Fibroblast of mammary gland (primary cell): ENCODE data around the gene AP5Z1.
"Not testable (repeated sequence)": the region's sequence is repeated elsewhere in the genome, so short reads cannot be mapped to it uniquely, and the experiment has no call there.

Experiments used
- DNase-seq: peaks from one replicate; pipeline ENCODE4 v3.0.0-alpha.2; 2010; ENCODE audit warnings: low read depth
- H3K4me3 ChIP-seq: 2 replicates; pipeline ENCODE4 v1.5.1; 2011; ENCODE audit warnings: low read depth, mild to moderate bottlenecking, low read length, moderate library complexity; ENCODE audit not compliant: control insufficient read depth
- TF ChIP-seq, protein P1 (sequence below): conservative IDR thresholded peaks from 2 replicates; pipeline ENCODE4 v1.5.1; 2011; ENCODE audit warnings: low read depth, low read length, inconsistent platforms; ENCODE audit not compliant: control insufficient read depth, insufficient read depth

AP5Z1 gene

DNA sequence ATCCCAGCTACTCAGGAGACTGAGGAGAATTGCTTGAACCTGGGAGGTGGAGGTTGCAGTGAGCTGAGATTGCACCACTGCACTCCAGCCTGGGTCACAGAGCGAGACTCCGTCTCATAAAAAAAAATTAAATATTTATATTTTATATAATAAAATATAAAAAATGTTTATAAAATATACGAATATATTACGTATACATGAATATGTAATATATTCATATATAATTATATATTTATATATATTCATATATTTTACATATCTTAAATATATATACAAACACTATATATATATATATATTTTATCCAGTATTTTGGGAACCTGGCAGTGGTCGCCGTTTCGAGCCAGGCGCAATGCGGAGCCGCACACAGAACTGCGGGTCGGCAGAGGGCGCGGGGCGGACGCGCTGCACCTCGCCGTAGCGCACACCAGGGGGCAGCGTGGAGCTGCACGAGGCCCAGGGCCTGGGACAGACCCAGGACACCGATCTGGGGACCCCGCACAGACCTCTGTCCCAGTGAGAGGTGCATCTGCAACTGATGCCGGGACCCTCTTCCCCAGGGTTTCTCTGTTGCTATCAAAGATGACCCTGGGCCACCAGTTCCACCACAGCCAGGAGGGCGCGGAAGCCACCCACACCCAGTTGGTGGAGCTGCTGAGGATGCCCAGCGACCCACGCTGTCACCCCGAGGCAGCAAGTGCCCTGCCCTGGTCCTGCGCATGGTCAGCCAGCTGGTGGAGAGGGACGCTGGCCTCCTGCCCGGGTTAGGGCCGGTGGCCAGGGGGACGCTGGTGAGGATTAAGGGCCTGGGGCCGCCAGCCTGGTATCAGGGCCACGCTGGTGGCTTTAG, 22.7 kb downstream of the AP5Z1 start:
- TF ChIP-seq, protein P1, sequence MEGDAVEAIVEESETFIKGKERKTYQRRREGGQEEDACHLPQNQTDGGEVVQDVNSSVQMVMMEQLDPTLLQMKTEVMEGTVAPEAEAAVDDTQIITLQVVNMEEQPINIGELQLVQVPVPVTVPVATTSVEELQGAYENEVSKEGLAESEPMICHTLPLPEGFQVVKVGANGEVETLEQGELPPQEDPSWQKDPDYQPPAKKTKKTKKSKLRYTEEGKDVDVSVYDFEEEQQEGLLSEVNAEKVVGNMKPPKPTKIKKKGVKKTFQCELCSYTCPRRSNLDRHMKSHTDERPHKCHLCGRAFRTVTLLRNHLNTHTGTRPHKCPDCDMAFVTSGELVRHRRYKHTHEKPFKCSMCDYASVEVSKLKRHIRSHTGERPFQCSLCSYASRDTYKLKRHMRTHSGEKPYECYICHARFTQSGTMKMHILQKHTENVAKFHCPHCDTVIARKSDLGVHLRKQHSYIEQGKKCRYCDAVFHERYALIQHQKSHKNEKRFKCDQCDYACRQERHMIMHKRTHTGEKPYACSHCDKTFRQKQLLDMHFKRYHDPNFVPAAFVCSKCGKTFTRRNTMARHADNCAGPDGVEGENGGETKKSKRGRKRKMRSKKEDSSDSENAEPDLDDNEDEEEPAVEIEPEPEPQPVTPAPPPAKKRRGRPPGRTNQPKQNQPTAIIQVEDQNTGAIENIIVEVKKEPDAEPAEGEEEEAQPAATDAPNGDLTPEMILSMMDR = peak; percentile 72
- peak; percentile 37 for DNase-seq
- H3K4me3 ChIP-seq = no peak overlapping the region

DNA sequence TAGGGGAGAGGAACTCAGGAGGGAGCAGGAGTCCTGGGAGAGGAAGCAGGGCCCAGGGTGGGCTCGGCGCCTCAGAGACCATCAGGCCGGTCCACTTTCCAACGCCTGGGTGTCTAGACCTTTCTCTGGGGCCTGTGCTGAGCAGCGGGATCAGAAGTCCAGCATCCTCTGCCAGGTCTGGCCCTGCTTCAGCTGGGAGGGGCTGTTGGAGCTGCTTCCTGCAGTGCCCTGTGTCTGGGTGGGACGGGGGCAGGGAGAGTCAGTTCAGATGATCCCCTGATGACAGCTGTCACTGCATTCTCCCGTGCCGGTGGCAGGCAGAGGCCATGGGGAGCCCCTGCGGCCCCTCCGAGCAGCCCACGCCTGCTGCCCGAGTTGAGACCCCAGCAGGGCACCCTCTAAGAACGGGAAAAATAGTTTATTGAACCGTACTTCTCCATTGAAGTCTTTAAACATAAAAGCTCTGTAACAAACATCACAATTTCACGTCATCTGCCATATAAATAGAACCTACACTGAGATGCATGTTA, 23.3 kb downstream of the AP5Z1 start:
- H3K4me3 ChIP-seq = no peak overlapping the region
- TF ChIP-seq, protein P1 = no peak
- no peak for DNase-seq

DNA sequence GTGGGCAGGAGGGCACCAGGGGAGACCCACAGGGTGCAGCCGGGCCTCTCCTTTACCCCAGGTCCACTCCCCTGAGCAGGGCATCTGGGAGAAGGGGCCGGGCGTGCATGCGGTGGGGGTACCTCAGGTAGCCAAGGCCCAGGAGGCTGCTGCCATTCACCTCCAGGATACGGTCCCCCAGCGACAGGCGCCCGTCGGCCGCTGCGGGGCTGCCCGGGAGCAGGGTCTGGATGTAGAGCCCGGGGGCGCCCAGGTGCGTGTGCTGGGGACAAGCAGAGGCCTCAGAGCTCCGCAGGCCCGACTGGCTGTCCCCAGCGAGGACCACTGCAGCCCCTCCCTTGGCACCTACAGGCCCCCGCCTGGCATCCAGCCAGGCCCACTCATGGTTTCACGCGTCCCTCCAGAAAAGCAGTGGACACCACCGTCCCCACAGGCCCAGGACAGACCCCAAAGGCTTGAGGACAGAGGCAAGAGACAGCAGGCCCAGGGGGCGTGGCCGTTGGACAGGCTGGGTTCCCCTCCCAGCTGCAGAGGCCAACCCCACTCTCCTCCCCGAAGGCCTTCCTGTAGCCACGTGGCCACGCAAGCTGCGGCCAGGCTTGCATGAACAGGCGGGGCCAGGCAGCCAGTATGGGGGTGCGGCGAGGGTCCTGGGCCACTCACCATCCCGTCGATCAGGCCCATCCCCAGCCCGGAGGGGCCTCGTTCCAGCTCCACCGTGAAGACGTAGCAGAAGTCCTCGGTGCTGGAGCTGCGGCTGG, 24.3 kb downstream of the AP5Z1 start:
- peak; percentile 62 for DNase-seq

DNA sequence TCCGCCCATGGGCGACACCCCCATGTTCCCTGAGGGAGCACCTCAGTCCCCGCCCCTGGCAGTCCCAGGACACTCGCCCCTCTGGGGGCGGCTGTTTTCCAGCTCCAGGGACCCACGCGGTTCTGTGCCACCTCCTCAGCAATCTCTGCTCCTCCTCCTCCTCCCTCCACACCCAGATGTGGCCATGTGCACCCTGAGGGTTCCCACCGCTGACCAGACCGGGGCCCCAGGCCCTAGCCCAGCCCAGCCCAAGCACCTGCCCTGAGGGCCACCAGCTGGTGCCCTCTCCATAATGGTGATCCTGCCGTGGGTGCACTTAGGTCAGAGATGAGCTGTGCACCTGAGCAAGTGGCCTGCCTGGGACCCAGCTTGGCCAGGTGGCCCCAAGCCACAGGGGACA, 25.1 kb downstream of the AP5Z1 start:
- TF ChIP-seq, protein P1 = no peak
- DNase-seq = no peak
- no peak overlapping the region for H3K4me3 ChIP-seq

More for the DNA sequence above, 24.3 kb downstream of the AP5Z1 start:
- H3K4me3 ChIP-seq = no peak overlapping the region
- TF ChIP-seq, protein P1 = no peak

DNA sequence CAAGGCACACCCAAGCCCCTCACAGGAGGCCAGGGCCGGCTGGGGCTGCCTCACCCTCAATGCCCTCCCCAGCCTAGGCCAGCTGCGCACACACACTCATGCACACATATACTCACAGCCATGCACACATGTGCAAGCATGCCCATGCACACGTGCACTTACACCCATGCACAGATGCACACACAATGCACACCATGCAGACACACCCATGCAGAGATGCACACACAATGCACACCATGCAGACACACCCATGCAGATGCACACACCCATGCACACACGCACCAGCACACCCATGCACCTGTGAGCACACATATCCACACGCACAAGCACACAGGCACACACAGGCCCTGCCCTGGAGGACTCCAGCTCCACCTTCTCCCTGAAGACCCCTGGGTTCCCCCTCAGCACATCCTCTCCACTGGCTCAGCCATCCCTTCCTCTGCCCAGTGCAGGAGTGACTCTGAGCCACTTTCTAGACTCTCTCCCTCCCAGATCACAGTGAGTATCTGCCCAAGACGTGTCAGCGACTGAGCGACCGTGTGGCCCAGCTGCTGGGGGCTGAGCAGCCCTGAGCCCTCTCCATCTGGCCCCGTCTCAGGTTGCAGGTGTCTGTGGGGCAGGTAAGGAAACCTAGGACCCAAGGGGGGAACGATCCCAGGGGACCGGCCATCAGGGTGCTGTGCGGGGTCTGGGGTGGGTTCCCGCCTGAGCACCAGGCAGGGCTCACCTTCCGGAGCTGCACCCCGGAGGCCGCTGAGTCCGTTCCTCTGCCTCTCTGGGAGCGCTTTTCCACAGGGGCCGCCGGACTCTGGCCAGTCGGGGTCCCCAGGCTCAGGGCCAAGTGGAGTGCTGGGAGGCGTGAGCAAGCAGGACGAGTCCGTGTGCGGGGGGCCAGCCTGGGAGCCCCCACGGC, 25.8 kb downstream of the AP5Z1 start:
- no peak for DNase-seq
- TF ChIP-seq, protein P1 = no peak
- no peak overlapping the region for H3K4me3 ChIP-seq

DNA sequence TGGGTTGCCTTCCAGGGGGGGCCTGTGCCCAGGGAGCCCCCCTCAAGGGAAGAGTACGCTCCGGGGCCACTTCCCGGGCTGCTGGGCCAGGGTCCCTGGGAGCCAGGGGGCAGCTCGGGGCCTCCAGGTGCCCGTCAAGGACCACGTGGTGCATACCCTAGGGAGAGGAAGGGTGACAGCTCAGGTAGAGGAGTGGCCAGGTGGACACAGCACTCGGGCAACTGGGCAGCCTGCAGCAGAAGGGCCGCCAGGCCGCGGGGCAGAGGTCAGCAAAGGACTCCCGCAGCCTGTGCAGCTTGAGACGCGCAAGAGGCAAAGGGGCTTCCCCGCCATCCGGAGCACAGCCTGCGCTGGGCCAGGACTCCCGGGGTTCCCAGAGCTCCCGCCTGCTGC, 26.4 kb downstream of the AP5Z1 start:
- DNase-seq = no peak
- no peak overlapping the region for H3K4me3 ChIP-seq
- TF ChIP-seq, protein P1 = no peak

DNA sequence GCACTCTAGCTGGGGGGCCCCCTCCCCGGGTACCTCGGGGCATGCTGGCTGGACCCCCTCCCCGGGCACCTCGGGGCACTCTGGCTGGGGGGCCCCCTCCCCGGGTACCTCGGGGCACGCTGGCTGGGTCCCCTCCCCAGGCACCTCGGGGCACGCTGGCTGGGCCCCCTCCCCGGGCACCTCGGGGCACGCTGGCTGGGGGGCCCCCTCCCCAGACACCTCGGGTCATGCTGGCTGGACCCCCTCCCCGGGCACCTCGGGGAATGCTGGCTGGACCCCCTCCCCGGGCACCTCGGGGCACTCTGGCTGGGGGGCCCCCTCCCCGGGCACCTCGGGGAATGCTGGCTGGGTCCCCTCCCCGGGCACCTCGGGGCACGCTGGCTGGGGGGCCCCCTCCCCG, 27.2 kb downstream of the AP5Z1 start:
- not testable (repeated sequence) for DNase-seq, H3K4me3 ChIP-seq
